ENCODE measurements around the gene TACSTD2.

TACSTD2 gene

GRCh38 chr1:58576325-58576726, 726 bp downstream of the TACSTD2 start:
- no peak for TF ChIP-seq GATA2 (IDR thresholded peaks at IDR 0.05; ENCODE audit: low read depth, low read length)
- TF ChIP-seq GATA3 (IDR thresholded peaks at IDR 0.05; ENCODE audit: low read depth, low read length): no peak

DNA sequence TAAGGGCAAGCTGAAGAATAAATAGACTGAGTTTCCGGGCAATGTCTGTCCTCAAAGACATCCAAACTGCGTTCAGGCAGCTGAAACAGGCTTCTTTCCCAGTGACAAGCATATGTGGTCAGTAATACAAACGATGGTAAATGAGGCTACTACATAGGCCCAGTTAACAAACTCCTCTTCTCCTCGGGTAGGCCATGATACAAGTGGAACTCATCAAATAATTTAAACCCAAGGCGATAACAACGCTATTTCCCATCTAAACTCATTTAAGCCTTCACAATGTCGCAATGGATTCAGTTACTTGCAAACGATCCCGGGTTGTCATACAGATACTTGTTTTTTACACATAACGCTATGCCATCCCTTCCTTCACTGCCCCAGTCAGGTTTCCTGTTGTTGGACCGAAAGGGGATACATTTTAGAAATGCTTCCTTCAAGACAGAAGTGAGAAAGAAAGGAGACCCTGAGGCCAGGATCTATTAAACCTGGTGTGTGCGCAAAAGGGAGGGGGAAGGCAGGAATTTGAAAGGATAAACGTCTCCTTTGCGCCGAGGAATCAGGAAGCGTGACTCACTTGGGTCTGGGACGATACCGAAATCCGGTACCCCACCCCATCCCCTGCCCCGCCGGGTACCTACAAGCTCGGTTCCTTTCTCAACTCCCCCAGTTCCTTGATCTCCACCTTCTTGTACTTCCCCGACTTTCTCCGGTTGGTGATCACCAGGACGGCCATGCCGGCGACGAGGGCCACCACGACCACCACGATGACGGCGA, 1.3 kb downstream of the TACSTD2 start:
- TF ChIP-seq GATA3 (IDR thresholded peaks at IDR 0.05; ENCODE audit: low read depth, low read length): no peak
- TF ChIP-seq GATA2 (IDR thresholded peaks at IDR 0.05; ENCODE audit: low read depth, low read length): no peak

DNA sequence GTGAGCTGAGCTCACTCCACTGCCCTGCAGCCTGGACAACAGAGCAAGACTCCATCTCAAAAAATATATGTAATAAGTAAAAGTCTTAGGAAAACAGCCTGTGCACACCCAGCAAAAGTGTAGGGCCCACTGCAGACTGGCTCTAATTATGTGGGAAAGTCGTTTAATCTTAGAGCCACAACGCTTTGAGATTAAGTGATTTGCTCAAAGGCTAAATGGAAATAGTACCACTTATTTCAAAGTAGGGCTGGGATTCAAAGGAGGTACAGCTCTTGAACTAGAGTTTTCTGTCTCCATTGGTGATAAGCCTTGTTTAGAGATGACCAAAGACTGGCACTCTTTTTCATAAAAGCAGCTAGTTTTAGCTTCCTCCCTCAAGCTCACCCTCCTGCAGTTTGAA, 2.2 kb downstream of the TACSTD2 start:
- TF ChIP-seq GATA3 (IDR thresholded peaks at IDR 0.05; ENCODE audit: low read depth, low read length) (no peak), GATA2 (IDR thresholded peaks at IDR 0.05; ENCODE audit: low read depth, low read length) (no peak)

GRCh38 chr1:58573705-58574591, 3.1 kb downstream of the TACSTD2 start:
- TF ChIP-seq GATA3 (IDR thresholded peaks at IDR 0.05; ENCODE audit: low read depth, low read length) (no peak), GATA2 (IDR thresholded peaks at IDR 0.05; ENCODE audit: low read depth, low read length) (no peak)

DNA sequence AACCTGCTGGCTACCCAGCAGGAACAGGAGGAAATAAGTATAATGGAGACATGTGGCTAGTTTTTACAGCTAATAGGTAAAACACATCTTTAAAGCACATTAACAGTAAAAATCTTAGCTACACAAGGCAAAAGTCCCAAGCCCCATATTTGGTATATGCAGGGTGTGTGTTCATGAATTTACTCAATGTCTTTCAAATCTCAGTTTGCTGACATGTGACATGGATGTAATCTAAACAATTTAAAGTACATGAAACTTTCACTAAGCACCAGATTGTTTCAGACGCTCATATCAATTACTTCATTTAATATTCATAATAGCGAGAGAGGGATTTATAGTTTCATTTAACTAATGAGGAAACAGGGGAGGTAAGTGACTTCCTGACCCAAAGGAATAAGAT, 3.9 kb downstream of the TACSTD2 start:
- TF ChIP-seq GATA3 (IDR thresholded peaks at IDR 0.05; ENCODE audit: low read depth, low read length) (no peak), GATA2 (IDR thresholded peaks at IDR 0.05; ENCODE audit: low read depth, low read length) (no peak)

DNA sequence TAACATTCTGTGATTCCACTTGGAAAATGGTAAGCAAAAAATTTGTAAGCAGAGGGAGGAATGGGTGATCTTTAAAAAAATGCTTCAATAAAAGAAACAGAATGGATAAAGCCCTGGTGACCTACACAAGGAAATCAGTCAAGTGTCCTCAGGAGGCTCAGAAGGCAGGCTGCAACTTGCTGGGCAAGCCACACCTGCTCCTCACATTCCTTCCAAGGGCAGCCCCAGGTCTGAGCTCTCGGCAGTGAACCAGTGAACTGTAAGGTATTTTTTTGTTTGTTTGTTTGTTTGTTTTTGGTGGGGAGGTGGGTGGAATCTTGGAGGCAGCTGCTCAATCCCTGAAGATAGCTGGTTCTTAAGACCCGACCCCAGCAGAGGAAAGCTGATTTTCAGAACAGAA, 4.4 kb downstream of the TACSTD2 start:
- TF ChIP-seq GATA2 (IDR thresholded peaks at IDR 0.05; ENCODE audit: low read depth, low read length) (no peak), GATA3 (IDR thresholded peaks at IDR 0.05; ENCODE audit: low read depth, low read length) (no peak)

- TF ChIP-seq GATA3 (IDR thresholded peaks at IDR 0.05; ENCODE audit: low read depth, low read length) (no peak), GATA2 (IDR thresholded peaks at IDR 0.05; ENCODE audit: low read depth, low read length) (no peak)
Observed at GRCh38 chr1:58571616-58572015, 5.4 kb downstream of the TACSTD2 start.

- TF ChIP-seq GATA2 (IDR thresholded peaks at IDR 0.05; ENCODE audit: low read depth, low read length) (no peak), GATA3 (IDR thresholded peaks at IDR 0.05; ENCODE audit: low read depth, low read length) (no peak)
Observed at GRCh38 chr1:58570817-58571216, 6.2 kb downstream of the TACSTD2 start.

- TF ChIP-seq GATA2 (IDR thresholded peaks at IDR 0.05; ENCODE audit: low read depth, low read length) (no peak), GATA3 (IDR thresholded peaks at IDR 0.05; ENCODE audit: low read depth, low read length) (no peak)
Observed at GRCh38 chr1:58570094-58570493, 7.0 kb downstream of the TACSTD2 start.

DNA sequence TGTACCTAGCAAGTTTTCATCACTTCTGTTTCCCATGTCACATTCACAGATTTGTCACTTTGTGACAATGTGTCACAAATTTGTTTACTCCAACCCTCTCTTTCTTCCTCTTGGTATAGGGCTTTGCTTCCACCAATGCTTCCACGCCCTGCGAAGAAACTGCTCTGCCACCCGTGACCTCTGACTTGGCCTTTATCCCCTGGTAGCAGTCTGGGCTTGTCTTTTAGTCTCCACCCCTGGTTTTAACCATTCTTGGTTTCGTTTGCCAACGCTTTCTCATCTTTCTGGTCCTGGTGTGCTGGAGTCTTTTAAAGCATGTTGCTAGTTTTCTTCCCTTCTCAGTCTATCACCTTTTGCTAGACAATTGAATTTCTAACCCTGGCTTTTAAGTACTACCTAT, 8.1 kb downstream of the TACSTD2 start:
- no peak for TF ChIP-seq GATA3 (IDR thresholded peaks at IDR 0.05; ENCODE audit: low read depth, low read length)
- TF ChIP-seq GATA2 (IDR thresholded peaks at IDR 0.05; ENCODE audit: low read depth, low read length): no peak

GRCh38 chr1:58568271-58568860, 8.7 kb downstream of the TACSTD2 start:
- TF ChIP-seq GATA3 (IDR thresholded peaks at IDR 0.05; ENCODE audit: low read depth, low read length): no peak
- TF ChIP-seq GATA2 (IDR thresholded peaks at IDR 0.05; ENCODE audit: low read depth, low read length): no peak

DNA sequence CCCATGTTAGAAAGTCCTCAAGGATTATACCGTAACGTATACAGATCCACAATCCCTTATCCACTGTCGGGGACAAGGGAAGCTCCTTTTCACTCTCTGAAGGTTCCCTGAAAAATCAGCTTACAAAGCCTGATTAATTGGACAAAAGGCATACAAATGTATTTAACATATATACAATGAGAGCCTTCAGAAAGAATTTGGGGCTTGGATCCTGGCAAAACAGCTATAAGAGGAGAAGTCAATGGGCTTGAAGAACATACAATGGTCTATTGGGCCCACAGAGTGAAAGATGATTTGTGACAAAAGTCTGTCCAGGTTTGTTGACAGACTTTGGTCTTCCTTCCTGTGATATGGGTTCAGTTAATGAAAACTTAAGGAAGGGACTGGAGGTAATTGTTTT, 10.7 kb downstream of the TACSTD2 start:
- TF ChIP-seq GATA2 (IDR thresholded peaks at IDR 0.05; ENCODE audit: low read depth, low read length) (no peak), GATA3 (IDR thresholded peaks at IDR 0.05; ENCODE audit: low read depth, low read length) (no peak)

DNA sequence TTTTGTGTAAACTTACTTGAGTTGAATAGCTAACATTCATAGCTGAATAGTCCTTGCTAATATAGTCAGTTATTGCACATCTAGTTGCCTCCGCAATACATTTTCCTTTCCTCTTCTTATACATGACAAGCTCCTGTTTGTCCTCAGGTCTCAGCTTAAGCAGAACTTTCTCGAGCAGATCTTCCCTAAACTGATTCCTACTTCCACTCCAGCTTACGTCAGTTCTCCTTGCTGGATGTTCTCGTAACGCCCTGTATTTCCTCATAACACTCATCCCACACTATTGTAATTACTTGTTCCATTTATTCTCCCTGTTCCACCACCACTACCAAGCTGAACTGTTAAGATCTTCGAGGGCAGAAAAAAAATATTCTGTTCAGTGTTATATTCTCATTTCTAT, 15.4 kb downstream of the TACSTD2 start:
- TF ChIP-seq GATA3 (IDR thresholded peaks at IDR 0.05; ENCODE audit: low read depth, low read length) (no peak), GATA2 (IDR thresholded peaks at IDR 0.05; ENCODE audit: low read depth, low read length) (no peak)

DNA sequence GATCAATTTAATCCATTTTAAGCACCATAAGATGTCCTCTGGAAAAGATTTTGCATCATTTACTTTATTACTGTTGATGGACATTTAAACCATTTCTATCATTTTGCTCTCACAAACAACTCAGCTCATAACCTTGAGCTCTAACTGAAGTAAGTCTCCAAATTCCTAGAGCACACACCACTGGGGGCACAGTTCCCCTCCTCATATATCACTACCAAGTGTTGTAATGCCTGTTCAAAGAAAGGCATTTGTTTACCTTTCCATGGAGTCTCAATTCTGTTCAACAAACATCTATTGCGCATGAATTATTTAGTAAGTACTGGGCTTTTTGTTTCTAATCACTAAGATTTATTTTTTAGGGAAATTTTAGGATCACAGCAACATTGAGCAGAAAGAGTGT, 21.7 kb downstream of the TACSTD2 start:
- TF ChIP-seq GATA3 (IDR thresholded peaks at IDR 0.05; ENCODE audit: low read depth, low read length) (no peak), GATA2 (IDR thresholded peaks at IDR 0.05; ENCODE audit: low read depth, low read length) (no peak)
